SH-SY5Y (cell line): Measurements from ENCODE around the gene ETV7.

ENCODE experiments used
- GATA2 ChIP-seq: IDR thresholded peaks from 2 replicates; pipeline ENCODE4 v1.6.1; 2011; ENCODE audit warnings: mild to moderate bottlenecking, low read depth, low read length
- GATA3 ChIP-seq: IDR thresholded peaks from 2 replicates; pipeline ENCODE4 v1.6.1; 2011; ENCODE audit warnings: low read depth, mild to moderate bottlenecking, low read length, moderate library complexity

The ETV7 gene

GRCh38 chr6:36328600-36328999 lies 58.9 kb downstream of the ETV7 start:
- no peak for TF ChIP-seq GATA3
- TF ChIP-seq GATA2: no peak

- no peak for TF ChIP-seq GATA3
- no peak for TF ChIP-seq GATA2
These were observed 59.6 kb downstream of the ETV7 start for GRCh38 chr6:36327919-36328236.

DNA sequence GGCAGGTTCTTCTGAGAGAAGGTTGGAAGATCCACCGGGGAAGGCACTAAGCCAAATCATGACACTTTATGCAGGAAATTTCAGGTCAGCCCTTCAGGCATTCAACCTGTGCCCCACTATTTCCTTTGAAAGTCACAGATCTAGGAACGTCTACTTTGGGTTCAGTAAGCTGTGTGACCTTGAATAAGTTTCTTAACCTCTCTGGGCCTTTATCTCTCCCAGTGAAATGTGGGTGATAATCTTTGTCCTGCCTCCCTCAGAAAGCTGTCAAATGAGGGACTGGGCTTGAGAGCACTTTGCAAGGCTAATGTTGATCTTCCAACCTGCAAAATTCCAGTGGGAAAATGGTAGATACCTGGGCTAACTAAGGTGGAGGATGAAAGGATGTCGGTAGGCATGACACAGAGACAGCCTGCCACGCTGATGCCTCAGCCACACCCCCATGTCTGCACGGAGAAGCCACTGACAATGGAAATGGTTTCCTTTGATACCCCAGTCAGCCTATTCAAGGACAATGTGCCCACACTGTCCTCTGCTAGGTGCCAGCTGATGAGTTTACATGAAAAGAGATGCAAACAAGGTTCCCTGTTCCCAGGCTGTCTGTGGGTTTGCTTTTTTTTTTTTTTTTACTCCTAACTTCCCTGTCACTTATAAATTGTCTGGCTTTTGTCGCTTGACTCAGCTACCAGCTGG lies 60.1 kb downstream of the ETV7 start:
- TF ChIP-seq GATA3 (no peak), GATA2 (no peak)

- no peak for TF ChIP-seq GATA3
- no peak for TF ChIP-seq GATA2
These were observed 61.0 kb downstream of the ETV7 start for GRCh38 chr6:36326356-36326995.

DNA sequence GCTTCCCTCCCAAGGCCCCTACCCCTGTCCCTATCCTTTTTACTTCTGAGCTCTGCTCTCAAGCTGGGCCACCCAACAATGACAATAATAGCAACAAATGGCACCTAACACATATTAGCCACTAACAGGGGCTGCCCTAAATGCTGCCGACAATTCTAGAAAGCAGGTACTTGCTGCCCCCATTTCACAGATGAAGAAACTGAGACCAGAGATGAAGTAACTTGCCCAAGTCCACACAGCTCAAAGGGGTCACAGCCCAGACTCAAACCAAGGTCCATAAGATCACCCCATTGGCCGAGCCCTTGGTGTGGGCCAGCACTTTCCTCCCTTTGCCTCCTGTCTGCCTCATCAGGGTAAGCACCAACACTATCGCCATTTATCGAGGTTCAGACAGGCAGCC lies 62.8 kb downstream of the ETV7 start:
- TF ChIP-seq GATA3 (no peak), GATA2 (no peak)

GRCh38 chr6:36324191-36324590 lies 63.3 kb downstream of the ETV7 start:
- TF ChIP-seq GATA3 (no peak), GATA2 (no peak)

DNA sequence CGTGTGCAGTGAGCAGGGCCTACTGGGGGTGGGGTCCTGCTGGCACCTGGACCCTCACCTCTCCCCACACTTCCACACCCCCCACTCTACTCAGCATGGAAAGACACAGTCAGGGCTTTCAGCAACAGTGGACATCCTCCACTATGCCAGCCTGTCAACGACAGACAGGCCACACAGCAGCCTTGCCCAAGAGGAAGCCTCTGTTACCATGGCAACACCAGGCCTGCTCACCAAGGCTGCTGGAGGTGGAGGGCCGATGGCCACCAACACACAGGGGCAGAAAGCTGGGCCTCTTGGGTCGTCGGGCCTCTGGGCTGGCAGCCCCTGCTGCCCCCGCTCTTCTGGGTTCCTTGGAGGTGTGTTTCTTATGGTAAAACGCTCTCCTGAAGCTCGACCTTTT lies 64.4 kb downstream of the ETV7 start:
- TF ChIP-seq GATA3 (no peak), GATA2 (no peak)

GRCh38 chr6:36322591-36322990 lies 64.9 kb downstream of the ETV7 start:
- TF ChIP-seq GATA2 (no peak), GATA3 (no peak)

GRCh38 chr6:36320475-36320874 lies 67.0 kb downstream of the ETV7 start:
- TF ChIP-seq GATA2: no peak
- no peak for TF ChIP-seq GATA3

DNA sequence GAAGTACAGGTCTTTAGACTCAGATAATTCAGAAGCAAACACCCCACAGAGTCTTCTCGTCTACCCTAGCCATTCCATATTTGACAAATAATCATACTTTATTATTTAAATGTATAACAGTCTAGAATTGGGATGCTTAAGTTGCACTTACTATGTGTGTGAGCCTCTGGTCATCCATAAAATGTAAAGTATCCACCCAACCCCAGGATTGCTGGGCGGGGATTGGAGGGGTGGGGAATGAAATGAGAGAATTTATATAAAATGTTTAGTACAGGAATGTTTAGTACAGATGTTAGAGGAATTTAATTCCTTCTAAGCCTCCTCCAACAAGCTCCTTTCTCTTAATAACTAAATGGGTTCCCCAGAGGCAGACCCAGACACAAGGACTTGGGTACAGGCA lies 67.6 kb downstream of the ETV7 start:
- TF ChIP-seq GATA2 (no peak), GATA3 (no peak)

DNA sequence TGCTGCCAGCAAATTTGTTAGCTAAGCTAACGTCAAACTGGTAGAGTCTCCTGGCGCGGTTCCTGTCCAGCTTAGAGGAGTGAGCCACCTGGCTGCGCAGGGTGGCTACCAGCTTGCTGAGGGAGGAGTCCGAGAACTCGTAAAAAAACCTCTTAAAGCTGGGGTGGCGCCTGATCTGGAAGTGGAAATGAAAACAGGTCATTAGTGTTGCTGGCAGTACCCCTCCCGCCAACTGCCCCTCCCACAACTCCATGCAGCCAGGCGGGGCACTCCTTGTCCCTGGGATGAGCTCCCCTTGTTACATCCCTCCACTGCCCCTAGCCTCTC lies 68.1 kb downstream of the ETV7 start:
- TF ChIP-seq GATA3 (no peak), GATA2 (no peak)

DNA sequence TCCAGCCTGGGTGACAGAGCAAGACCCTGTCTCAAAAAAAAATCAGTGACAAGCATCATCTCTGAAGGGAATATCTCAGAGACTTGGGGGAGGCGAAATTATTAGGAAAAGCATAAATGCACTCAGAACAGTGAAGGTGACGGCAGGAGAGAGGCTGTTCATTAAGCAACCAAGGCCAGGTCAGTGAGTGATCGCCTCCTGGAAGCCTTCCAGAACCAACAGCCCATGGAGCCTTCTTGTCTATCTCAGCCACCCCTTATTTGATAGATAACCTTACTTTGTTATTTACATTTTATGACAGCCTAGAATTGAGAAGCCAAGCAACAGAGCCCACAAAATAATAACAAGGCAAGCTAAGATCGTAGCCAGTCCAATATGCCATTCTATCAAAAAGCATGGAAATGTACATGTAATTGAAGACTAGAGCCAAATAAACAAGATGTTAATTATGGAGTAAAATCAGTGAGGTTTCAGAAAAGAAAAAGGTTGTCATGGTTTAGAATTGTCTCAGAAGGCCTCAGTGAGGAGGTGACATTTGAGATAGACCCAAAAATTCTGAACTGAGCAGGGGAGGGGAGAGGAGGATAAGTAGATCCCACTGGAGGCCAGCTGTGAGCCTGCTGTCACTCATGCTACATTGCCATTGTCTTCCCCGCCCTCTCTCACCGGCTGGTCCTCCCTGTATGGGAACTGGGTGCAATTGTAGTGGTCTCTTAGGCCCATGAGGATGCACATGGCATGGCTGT lies 68.6 kb downstream of the ETV7 start:
- no peak for TF ChIP-seq GATA2
- no peak for TF ChIP-seq GATA3

GRCh38 chr6:36317623-36318022 lies 69.8 kb downstream of the ETV7 start:
- no peak for TF ChIP-seq GATA3
- TF ChIP-seq GATA2: no peak
